Psoas muscle (tissue), 8 donors: Measurements from ENCODE around the gene FADS2. TPM values are rescaled to one million over a fixed set of nuclear protein-coding genes. Genes with fewer than 3 reads are reported as not detected.

Experiments
- ATAC-seq, 4 donors: fragments of 200-7000 bp; cut with Tn5 transposase; one replicate each; pipeline ENCODE4 v1.9.1; 2020; ENCODE audit warnings: moderate library complexity in 3 of 4, mild to moderate bottlenecking in 2 of 4
- DNase-seq, 2 donors: peaks; one replicate each; pipeline ENCODE4 v3.0.0-alpha.2; 2020
- H3K27ac ChIP-seq: fragments of 200-600 bp; one replicate; pipeline ENCODE4 v1.8.0; 2022
- H3K27me3 ChIP-seq, 3 donors: fragments of 200-600 bp in 1 of 3; one replicate each; pipeline versions ENCODE4 v1.6.1 to v1.8.0; 2013 to 2022; ENCODE audit warnings: low read length in 2 of 3, mild to moderate bottlenecking in 2 of 3, moderate library complexity in 1 of 3; ENCODE audit not compliant: insufficient read depth in 3 of 3
- H3K36me3 ChIP-seq, 2 donors: fragments of 200-600 bp in 1 of 2; one replicate each; pipeline versions ENCODE4 v1.6.1 to v1.8.0; 2013 to 2022; ENCODE audit warnings: low read depth in 1 of 2, mild to moderate bottlenecking in 1 of 2, moderate library complexity in 1 of 2; ENCODE audit not compliant: insufficient read depth in 1 of 2
- H3K4me1 ChIP-seq: fragments of 200-600 bp; one replicate; pipeline ENCODE4 v1.8.0; 2022
- H3K4me3 ChIP-seq: fragments of 200-600 bp; one replicate; pipeline ENCODE4 v1.8.0; 2022; ENCODE audit warnings: mild to moderate bottlenecking
- H3K9me3 ChIP-seq: fragments of 200-600 bp; one replicate; pipeline ENCODE4 v1.8.0; 2022
- WGBS, 3 donors: extraction: QIAGEN DNeasy Blood & Tissue Kit; methylation state at CpG; one replicate each; pipeline versions ENCODE4 v1.1.6 to v1.1.7; 2013; 5-methylcytosine and 5-hydroxymethylcytosine counted together
- intact Hi-C, 2 donors: fragments of 100-400 bp; cut with DNase I; formaldehyde crosslinking; loops; one replicate each; pipeline versions ENCODE4 v1.11.0 to v1.14.2; 2022
- polyA plus RNA-seq, 3 donors: library from polyadenylated mRNA; stranded (reverse); fragments of 200-250 nt; gene quantifications; one replicate each; pipeline ENCODE4 v1.2.3, GENCODE V29; 2013
- total RNA-seq, 4 donors: library from RNA; stranded (reverse); fragmentation: NEBNext Ultra II Directional in 2 of 4; extraction: Animal tissue kit (Norgen Biotek cat#: 25700) in 2 of 4; gene quantifications; one replicate each; pipeline versions ENCODE4 v1.2.1 to v1.2.4, GENCODE V29; 2021 to 2023
- TF ChIP-seq, protein P1 (sequence below): fragments of 200-600 bp; IDR thresholded peaks from one replicate; pipeline ENCODE4 v1.8.0; 2022; ENCODE audit warnings: antibody characterized with exemption
- donor health status: healthy with polysubstance abuse.
- donor health status: DM: no; HTN: no; CAD: no; lungs with moderate emphysema.
- donor health status: Bipolar disorder and iron deficiency.
- donor health status: healthy.
- donor health status: DM: yes; HTN: yes; CAD: no.
- donor health status: DM: no; HTN: no; CAD: no.
- donor health status: DM: no; HTN: no; CAD: no.
- donor health status: DM: yes; HTN: yes; CAD: no.

Gene FADS2
- total and polyA plus RNA-seq, 7 donors = 2.2 to 8.4 (median 5.5) TPM

DNA sequence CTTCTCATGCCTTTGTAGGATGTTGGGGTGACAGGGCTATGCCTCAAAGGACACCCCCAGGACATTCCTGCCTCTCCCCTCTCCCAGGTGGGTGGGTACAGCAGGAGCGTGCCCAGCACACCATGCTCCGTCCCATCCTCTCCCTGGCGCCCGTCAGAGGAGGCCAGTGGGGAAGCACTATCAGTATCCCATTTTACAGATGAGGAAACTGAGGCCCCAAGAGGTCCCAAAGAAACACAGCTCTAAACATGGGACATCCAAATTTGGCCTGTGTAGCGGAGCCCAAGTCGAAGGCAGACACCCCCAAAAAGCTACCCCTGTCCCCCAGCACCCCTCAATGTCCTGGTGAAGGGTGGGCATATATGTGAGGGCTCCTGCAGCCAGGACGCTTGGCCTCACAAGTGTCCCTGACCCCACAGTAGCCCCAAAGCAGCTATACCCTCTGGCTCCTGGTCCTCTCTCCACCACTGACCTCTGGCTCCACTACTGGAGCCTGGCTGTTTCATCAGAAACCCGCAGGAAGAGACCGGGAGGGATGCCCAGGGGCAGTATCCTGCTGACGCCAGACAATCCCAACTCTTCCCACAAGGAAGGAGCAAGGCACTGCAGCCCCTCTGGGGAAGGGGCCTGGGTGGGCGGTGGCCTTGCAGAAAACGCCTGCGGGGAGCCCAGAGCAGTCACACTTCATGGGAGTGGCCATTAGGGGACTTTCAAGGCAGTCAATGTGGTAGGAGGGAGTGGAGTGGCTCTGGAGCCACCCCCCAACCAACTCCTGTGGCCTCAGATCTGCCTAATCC is 57.9 kb downstream of the FADS2 start:
- 89 to 97% (median 94%) methylated on average over 13 of the region's 13 CpGs for WGBS, 3 donors
- no peak for ATAC-seq

DNA sequence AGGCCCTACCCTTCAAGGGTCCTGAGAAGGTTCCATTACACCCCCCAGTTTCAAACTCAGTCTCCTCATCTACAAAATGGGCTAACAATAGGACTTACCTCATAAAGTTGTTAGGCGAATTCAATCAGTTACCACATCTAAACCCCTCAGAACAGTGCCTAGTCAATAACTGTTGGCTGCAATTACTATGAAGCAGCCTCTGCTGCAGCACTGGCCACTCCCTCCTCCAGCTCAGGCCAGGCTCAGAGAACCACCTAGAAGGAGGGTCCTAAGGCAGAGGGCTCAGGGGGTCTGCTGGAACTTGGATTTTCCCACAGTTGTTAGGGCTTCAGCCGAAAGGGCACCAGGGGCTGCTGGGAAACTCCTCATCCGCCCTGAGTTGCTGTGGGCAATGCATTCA is 58.5 kb downstream of the FADS2 start:
- TF ChIP-seq, protein P1, sequence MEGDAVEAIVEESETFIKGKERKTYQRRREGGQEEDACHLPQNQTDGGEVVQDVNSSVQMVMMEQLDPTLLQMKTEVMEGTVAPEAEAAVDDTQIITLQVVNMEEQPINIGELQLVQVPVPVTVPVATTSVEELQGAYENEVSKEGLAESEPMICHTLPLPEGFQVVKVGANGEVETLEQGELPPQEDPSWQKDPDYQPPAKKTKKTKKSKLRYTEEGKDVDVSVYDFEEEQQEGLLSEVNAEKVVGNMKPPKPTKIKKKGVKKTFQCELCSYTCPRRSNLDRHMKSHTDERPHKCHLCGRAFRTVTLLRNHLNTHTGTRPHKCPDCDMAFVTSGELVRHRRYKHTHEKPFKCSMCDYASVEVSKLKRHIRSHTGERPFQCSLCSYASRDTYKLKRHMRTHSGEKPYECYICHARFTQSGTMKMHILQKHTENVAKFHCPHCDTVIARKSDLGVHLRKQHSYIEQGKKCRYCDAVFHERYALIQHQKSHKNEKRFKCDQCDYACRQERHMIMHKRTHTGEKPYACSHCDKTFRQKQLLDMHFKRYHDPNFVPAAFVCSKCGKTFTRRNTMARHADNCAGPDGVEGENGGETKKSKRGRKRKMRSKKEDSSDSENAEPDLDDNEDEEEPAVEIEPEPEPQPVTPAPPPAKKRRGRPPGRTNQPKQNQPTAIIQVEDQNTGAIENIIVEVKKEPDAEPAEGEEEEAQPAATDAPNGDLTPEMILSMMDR = no peak
- intact Hi-C loops = loop anchor here (5.0 kb wide), 2 partner anchors 76 to 89 kb away; no protein-coding TSS in a partner anchor
- 97 to 100% (median 97%) methylated on average over 3 of the region's 3 CpGs for WGBS, 3 donors
- Histone ChIP-seq H3K4me1 (peaks cover 23% of the 10 kb centered on the region), H3K27ac (no peak overlapping the region), H3K9me3 (no peaks in the 10 kb centered on the region), H3K36me3 (peaks cover 0 to 7% of the 10 kb centered on the region in 2 donors), H3K27me3 (no peaks in the 10 kb centered on the region), H3K4me3 (no peak overlapping the region)
- DNase-seq (no peak), ATAC-seq (no peak)

More for the DNA sequence above, 57.9 kb downstream of the FADS2 start:
- Histone ChIP-seq H3K9me3 (no peaks in the 10 kb centered on the region), H3K4me3 (no peak overlapping the region), H3K27ac (no peak overlapping the region), H3K36me3 (peaks cover 0 to 7% of the 10 kb centered on the region in 2 donors), H3K27me3 (no peaks in the 10 kb centered on the region), H3K4me1 (peaks cover 23% of the 10 kb centered on the region)
- TF ChIP-seq, protein P1 = no peak
- no peak for DNase-seq
- intact Hi-C loops = loop anchor here (5.0 kb wide), 2 partner anchors 76 to 89 kb away; no protein-coding TSS in a partner anchor

DNA sequence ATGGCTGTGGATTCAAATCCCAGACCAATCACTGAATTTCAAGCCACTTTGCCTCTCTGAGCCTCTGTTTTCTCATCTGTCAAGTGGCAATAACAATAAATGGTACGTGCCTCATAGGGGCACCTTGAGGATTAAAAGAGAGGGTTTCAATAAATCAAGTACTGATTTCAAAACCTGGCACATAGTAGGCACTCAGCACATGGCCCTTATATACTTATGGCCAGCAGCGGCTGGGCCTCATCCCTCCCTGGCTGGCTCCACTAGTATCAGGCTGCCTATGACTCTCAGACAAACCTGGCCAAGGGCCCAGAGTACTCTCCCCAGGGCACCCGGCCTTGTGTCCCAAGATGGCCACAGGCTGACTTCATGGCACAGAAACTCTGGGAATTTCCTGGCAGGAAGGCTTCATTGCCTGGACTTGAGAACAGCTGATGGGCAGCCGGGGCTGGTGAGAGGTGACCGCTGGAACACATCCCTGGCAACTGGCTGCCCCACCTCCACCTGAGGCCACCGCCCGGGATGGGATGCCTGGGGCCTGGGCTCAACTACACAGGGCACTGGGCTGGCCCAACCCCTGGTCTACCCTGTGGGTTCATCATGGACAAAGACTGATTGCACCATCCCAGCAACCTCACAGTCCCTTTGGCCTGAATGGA is 59.9 kb downstream of the FADS2 start:
- 13 to 33% (median 20%) methylated on average over 5 to 7 of the region's 7 CpGs for WGBS, 3 donors
- intact Hi-C loops = loop anchor here (5.0 kb wide), 2 partner anchors 74 to 91 kb away; no protein-coding TSS in a partner anchor

DNA sequence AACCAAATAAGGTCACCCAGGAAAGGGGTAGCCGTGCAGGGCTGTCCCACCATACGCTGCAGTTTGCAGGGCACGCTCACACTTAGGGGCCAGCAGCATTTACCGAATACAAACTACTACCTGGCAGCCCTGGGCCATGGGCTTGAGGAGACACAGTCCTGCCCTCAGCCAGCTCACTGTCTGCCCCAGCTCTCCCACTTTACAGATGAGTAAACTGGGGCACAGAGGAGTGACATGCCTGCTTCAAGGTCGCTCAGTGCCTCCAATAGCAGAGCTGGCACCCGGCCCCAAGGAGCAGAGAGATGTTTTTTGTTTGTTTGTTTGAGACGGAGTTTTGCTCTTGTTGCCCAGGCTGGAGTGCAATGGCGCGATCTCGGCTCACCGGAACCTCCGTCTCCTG is 60.5 kb downstream of the FADS2 start:
- Histone ChIP-seq H3K36me3 (peaks cover 0 to 7% of the 10 kb centered on the region in 2 donors), H3K4me1 (peaks cover 23% of the 10 kb centered on the region), H3K9me3 (no peaks in the 10 kb centered on the region), H3K4me3 (peak overlapping the region; percentile 11), H3K27ac (peak overlapping the region; percentile 82), H3K27me3 (no peaks in the 10 kb centered on the region)
- ATAC-seq = no peak
- no peak for DNase-seq
- TF ChIP-seq, protein P1 = no peak
- intact Hi-C loops = loop anchor here (5.0 kb wide), 2 partner anchors 74 to 91 kb away; no protein-coding TSS in a partner anchor
- 79 to 87% (median 82%) methylated on average over 12 of the region's 12 CpGs for WGBS, 3 donors

More for the DNA sequence above, 59.9 kb downstream of the FADS2 start:
- peaks cover 23% of the 10 kb centered on the region for H3K4me1 ChIP-seq
- peak overlapping the region; percentile 82 for H3K27ac ChIP-seq
- peaks cover 0 to 7% of the 10 kb centered on the region in 2 donors for H3K36me3 ChIP-seq
- TF ChIP-seq, protein P1 = no peak
- DNase-seq = peak; percentile 89 to 93
- H3K9me3 ChIP-seq = no peaks in the 10 kb centered on the region
- peak overlapping the region; percentile 11 for H3K4me3 ChIP-seq
- ATAC-seq = peak; percentile 77 to 82 (median 78)
- H3K27me3 ChIP-seq = no peaks in the 10 kb centered on the region
